ENCODE measurements around the gene ZNF638. TPM values are rescaled to one million over a fixed set of nuclear protein-coding genes. Genes with fewer than 3 reads are reported as not detected.
A peak's percentile ranks its signal among the peaks of the same experiment; 100 is the strongest.

Gene ZNF638
- total RNA-seq, 1 donor from 2014 or later = 211 TPM

GRCh38 chr2:71455741-71456569 lies 124.4 kb downstream of the ZNF638 start:
- peaks cover 20% of the 10 kb centered on the region for H3K27me3 Mint-ChIP-seq (ENCODE audit: unreplicated experiment)
- peak overlapping the region; percentile 41 for H3K4me3 Mint-ChIP-seq (ENCODE audit: unreplicated experiment)
- peaks cover 55% of the 10 kb centered on the region for H3K4me1 Mint-ChIP-seq (ENCODE audit: low read depth, unreplicated experiment)
- no peak for DNase-seq
- TF ChIP-seq CTCF (IDR thresholded peaks at IDR 0.05; ENCODE audit: partially characterized antibody, unreplicated experiment) = no peak
- H3K27ac Mint-ChIP-seq (ENCODE audit: unreplicated experiment) = peak overlapping the region; percentile 81
- H3K36me3 Mint-ChIP-seq (ENCODE audit: unreplicated experiment) = peaks cover under 1% of the 10 kb centered on the region
- peaks cover 16% of the 10 kb centered on the region for H3K9me3 Mint-ChIP-seq (ENCODE audit: unreplicated experiment)

- Mint-ChIP-seq H3K4me1 (ENCODE audit: low read depth, unreplicated experiment) (peaks cover 57% of the 10 kb centered on the region), H3K27me3 (ENCODE audit: unreplicated experiment) (peaks cover 18% of the 10 kb centered on the region), H3K4me3 (ENCODE audit: unreplicated experiment) (peak overlapping the region; percentile 41), H3K27ac (ENCODE audit: unreplicated experiment) (peak overlapping the region; percentile 81), H3K9me3 (ENCODE audit: unreplicated experiment) (peaks cover 16% of the 10 kb centered on the region), H3K36me3 (ENCODE audit: unreplicated experiment) (peaks cover 5% of the 10 kb centered on the region)
- no peak for TF ChIP-seq CTCF (IDR thresholded peaks at IDR 0.05; ENCODE audit: partially characterized antibody, unreplicated experiment)
- no peak for DNase-seq
Observed at GRCh38 chr2:71456617-71457016, 125.0 kb downstream of the ZNF638 start.

- Mint-ChIP-seq H3K4me3 (ENCODE audit: unreplicated experiment) (no peak overlapping the region), H3K9me3 (ENCODE audit: unreplicated experiment) (peaks cover 13% of the 10 kb centered on the region), H3K27ac (ENCODE audit: unreplicated experiment) (no peak overlapping the region), H3K36me3 (ENCODE audit: unreplicated experiment) (peaks cover 5% of the 10 kb centered on the region), H3K27me3 (ENCODE audit: unreplicated experiment) (peaks cover 17% of the 10 kb centered on the region), H3K4me1 (ENCODE audit: low read depth, unreplicated experiment) (peaks cover 52% of the 10 kb centered on the region)
- TF ChIP-seq CTCF (IDR thresholded peaks at IDR 0.05; ENCODE audit: partially characterized antibody, unreplicated experiment) = no peak
- DNase-seq = no peak
Observed at GRCh38 chr2:71457123-71457915, 125.7 kb downstream of the ZNF638 start.

GRCh38 chr2:71457923-71458322 lies 126.3 kb downstream of the ZNF638 start:
- Mint-ChIP-seq H3K4me1 (ENCODE audit: low read depth, unreplicated experiment) (peaks cover 45% of the 10 kb centered on the region), H3K36me3 (ENCODE audit: unreplicated experiment) (peaks cover 5% of the 10 kb centered on the region), H3K27me3 (ENCODE audit: unreplicated experiment) (peaks cover 14% of the 10 kb centered on the region), H3K27ac (ENCODE audit: unreplicated experiment) (no peak overlapping the region), H3K4me3 (ENCODE audit: unreplicated experiment) (no peak overlapping the region), H3K9me3 (ENCODE audit: unreplicated experiment) (peaks cover 10% of the 10 kb centered on the region)
- TF ChIP-seq CTCF (IDR thresholded peaks at IDR 0.05; ENCODE audit: partially characterized antibody, unreplicated experiment) = no peak
- no peak for DNase-seq

All from glutamatergic neuron (in vitro differentiated cells).